ENCODE results near the gene IGSF5. TPM values are rescaled to one million over a fixed set of nuclear protein-coding genes. Genes with fewer than 3 reads are reported as not detected.

The IGSF5 gene
- total and polyA plus RNA-seq, 9 of the 15 experiments (the other 6 are each of a cell fraction or from before 2014, with no cell fraction given): not detected

DNA sequence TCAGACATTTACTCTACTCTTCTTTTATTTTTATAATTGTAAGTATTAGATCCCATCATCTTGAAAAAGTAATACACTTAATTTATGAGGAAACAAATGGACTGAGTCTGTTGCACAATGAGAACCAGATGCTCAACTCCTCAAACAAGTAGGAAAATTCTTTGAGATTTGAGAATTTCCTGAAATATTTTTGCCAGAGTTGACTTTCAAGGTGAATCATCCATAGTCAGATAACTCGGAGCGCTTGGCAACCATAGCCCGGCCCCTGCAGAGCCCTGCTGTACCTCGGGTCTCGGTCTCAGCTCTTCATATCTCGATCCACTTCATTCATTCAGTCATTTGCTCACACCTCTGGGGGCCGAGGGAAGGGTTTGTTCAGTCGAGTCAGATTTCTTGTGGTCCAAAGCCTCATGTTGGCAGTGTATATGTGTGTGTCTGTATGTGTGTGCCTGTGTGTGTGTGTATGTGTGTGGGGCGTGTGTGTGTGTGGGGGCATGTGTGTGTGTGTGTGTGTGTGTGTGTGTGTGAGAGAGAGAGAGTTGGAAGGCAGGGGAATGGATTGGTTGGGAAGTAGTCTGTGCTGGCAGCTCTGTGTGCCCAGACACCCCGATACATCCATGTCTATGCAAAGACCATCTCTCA lies 104.2 kb downstream of the IGSF5 start:
- Histone ChIP-seq H3K4me3 (no peak overlapping the region), H3K36me3 (ENCODE audit: control insufficient read depth, insufficient read depth, low read length) (no peaks in the 10 kb centered on the region), H3K79me2 (ENCODE audit: control insufficient read depth, insufficient read depth, low read length) (no peaks in the 10 kb centered on the region), H3K4me1 (replicated peaks in 1 of 2; ENCODE audit: control insufficient read depth in 2 of 2, insufficient read depth in 2 of 2, low read length in 2 of 2) (no peaks in the 10 kb centered on the region), H3K4me2 (ENCODE audit: insufficient read depth, low read length) (no peak overlapping the region), H3K9ac (ENCODE audit: insufficient read depth in 1 of 2, low read depth in 2 of 2, low read length in 2 of 2) (no peak overlapping the region), H3K9me3 (replicated peaks; ENCODE audit: control insufficient read depth, insufficient read depth, low read depth, low read length) (no peaks in the 10 kb centered on the region), H3K9me1 (ENCODE audit: control insufficient read depth, insufficient read depth, low read length) (no peaks in the 10 kb centered on the region), H2AFZ (ENCODE audit: low read depth, low read length) (no peak overlapping the region), H3K27me3 (ENCODE audit: control insufficient read depth in 2 of 2, insufficient read depth in 2 of 2, low read length in 2 of 2) (no peaks in the 10 kb centered on the region; a peak in 1 of 5 replicates), H4K20me1 (replicated peaks; ENCODE audit: control insufficient read depth, insufficient read depth, low read length) (no peaks in the 10 kb centered on the region), H3K27ac (ENCODE audit: extremely low read depth, low read depth, low read length) (no peak overlapping the region)
- POLR2A ChIA-PET: no interaction called here
- ATAC-seq (no peak), DNase-seq (ENCODE audit: extremely low read depth in 1 of 4, low spot score in 3 of 4) (no peak), FAIRE-seq (no peak)
- TF ChIP-seq ZNF583 (CRISPR knock-in tag; IDR thresholded peaks at IDR 0.05): no peak
- TF ChIP-seq ATF7 (IDR thresholded peaks at IDR 0.05): no peak
- no peak for TF ChIP-seq GTF2E2 (tag; IDR thresholded peaks at IDR 0.05)
- TF ChIP-seq NCOA6 (IDR thresholded peaks at IDR 0.05): no peak
- no peak for TF ChIP-seq ZNF778 (CRISPR knock-in tag; IDR thresholded peaks at IDR 0.05)
- no peak for TF ChIP-seq ARNT (IDR thresholded peaks at IDR 0.05)
- TF ChIP-seq HMG20B (CRISPR knock-in tag; IDR thresholded peaks at IDR 0.05): no peak
- no peak for TF ChIP-seq CHD4 (IDR thresholded peaks at IDR 0.05; ENCODE audit: insufficient read depth, insufficient replicate concordance, low read depth, low read length, poor library complexity, severe bottlenecking)
- under 1% methylated on average over 10 of the region's 10 CpGs for WGBS (ENCODE audit: insufficient coverage, low coverage, missing lambda C conversion rate)
- in situ Hi-C loops (cut with MboI) (no loop called here), intact Hi-C loops (cut with micrococcal nuclease) (no loop called here)
- BruUV-seq (replicated peaks): no TSS peak
- CTCF ChIA-PET (ENCODE audit: low intra/inter-chr PET ratio): no interaction called here
